ENCODE measurements around the gene ALOX5.
"Not testable (repeated sequence)": the region's sequence is repeated elsewhere in the genome, so short reads cannot be mapped to it uniquely, and the experiment has no call there.

Gene ALOX5

DNA sequence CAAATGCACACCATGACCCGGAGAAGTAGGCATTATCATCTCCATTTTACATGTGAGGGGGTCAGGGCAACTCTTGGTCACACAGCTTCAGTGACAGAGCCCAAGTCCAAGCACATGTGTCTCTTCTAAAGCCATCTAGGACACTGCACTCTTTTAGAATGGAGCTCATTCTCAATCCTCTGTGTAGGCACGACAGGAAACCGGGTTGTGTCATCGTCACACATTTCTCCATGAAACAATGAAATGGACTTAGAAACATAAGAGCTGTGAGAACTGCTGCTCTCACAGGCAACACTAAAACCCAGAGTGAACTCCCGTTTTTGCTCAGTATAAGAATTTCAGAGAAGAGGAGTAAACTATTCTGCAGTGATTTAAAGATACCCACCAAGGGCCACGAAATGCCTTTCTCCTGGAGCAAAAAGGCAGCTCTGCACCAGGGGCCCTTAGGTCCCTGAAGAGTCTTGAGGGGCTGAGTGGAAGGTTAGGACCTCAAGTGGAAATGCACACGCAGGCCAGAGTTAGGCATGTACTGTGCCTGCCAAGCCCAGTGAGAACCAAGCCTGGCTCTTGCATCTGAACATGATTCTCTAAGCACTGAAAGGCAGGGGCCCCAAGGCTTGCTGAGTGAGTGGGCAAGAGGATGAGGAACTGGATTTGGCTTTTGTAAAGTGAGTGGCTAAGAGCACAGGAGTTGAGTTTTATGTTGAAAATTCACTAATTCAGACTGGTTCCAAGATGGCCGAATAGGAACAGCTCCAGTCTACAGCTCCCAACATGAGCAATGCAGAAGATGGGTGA lies 13.3 kb downstream of the ALOX5 start:
- Histone ChIP-seq H3K9ac (ENCODE audit: low read length) (no peak overlapping the region), H3K27me3 (ENCODE audit: control insufficient read depth in 1 of 2, insufficient read depth in 2 of 2, low read length in 2 of 2) (no peaks in the 10 kb centered on the region), H3K36me3 (ENCODE audit: insufficient read depth, low read length) (no peaks in the 10 kb centered on the region)

DNA sequence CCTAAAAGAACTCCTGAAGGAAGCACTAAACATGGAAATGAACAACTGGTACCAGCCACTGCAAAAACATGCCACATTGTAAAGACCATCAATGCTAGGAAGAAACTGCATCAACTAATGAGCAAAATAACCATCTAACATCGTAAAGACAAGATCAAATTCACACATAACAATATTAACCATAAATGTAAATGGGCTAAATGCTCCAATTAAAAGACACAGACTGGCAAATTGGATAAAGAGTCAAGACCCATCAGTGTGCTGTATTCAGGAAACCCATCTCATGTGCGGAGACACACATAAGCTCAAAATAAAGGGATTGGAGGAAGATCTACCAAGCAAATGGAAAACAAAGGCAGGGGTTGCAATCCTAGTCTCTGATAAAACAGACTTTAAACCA lies 15.7 kb downstream of the ALOX5 start:
- not testable (repeated sequence) for H3K4me1 ChIP-seq (ENCODE audit: insufficient read depth, low read length); H3K27ac ChIP-seq (ENCODE audit: low read depth, low read length); H3K36me3 ChIP-seq (ENCODE audit: insufficient read depth, low read length); H3K27me3 ChIP-seq (ENCODE audit: control insufficient read depth in 1 of 2, insufficient read depth in 2 of 2, low read length in 2 of 2); H3K9me3 ChIP-seq (ENCODE audit: low read length); H3K4me3 ChIP-seq (ENCODE audit: low read depth in 1 of 2, low read length in 2 of 2); H3K9ac ChIP-seq (ENCODE audit: low read length)

More for the DNA sequence above, 13.3 kb downstream of the ALOX5 start:
- H3K27ac ChIP-seq (ENCODE audit: low read depth, low read length): no peak overlapping the region
- H3K9me3 ChIP-seq (ENCODE audit: low read length): no peaks in the 10 kb centered on the region
- no peaks in the 10 kb centered on the region for H3K4me1 ChIP-seq (ENCODE audit: insufficient read depth, low read length)
- no peak overlapping the region for H3K4me3 ChIP-seq (ENCODE audit: low read depth in 1 of 2, low read length in 2 of 2)

DNA sequence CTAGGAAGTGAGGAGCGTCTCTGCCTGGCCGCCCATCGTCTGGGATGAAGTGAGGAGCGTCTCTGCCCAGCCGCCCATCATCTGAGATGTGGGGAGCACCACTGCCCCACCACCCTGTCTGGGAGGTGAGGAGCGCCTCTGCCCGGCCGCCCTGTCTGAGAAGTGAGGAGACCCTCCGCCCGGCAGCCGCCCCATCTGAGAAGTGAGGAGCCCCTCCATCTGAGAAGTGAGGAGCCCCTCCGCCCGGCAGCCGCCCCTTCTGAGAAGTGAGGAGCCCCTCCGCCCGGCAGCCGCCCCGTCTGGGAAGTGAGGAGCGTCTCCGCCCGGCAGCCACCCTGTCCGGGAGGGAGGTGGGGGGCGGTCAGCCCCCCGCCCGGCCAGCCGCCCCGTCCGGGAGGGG lies 17.6 kb downstream of the ALOX5 start:
- H3K27me3 ChIP-seq (ENCODE audit: control insufficient read depth in 1 of 2, insufficient read depth in 2 of 2, low read length in 2 of 2); H3K36me3 ChIP-seq (ENCODE audit: insufficient read depth, low read length); H3K9ac ChIP-seq (ENCODE audit: low read length); H3K9me3 ChIP-seq (ENCODE audit: low read length); H3K27ac ChIP-seq (ENCODE audit: low read depth, low read length); H3K4me1 ChIP-seq (ENCODE audit: insufficient read depth, low read length); H3K4me3 ChIP-seq (ENCODE audit: low read depth in 1 of 2, low read length in 2 of 2): not testable (repeated sequence)

DNA sequence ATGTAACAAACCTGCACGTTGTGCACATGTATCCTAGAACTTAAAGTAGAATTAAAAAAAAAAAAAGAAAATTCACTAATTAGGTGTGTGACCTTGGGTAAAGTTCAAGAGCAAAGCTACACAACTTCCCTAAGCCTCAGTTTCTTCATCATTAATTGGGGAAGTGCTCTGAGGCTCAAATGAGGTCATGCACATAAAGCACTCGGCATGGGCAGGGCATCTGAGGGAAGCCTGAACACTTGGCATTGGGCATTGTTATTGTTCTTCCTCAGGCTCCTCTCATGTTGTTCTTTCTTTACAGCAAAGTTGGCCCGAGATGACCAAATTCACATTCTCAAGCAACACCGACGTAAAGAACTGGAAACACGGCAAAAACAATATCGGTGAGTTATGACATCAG lies 21.5 kb downstream of the ALOX5 start:
- no peak overlapping the region for H3K4me3 ChIP-seq (ENCODE audit: low read depth in 1 of 2, low read length in 2 of 2)
- no peaks in the 10 kb centered on the region for H3K9me3 ChIP-seq (ENCODE audit: low read length)
- H3K36me3 ChIP-seq (ENCODE audit: insufficient read depth, low read length): no peaks in the 10 kb centered on the region
- H3K9ac ChIP-seq (ENCODE audit: low read length): no peak overlapping the region
- H3K4me1 ChIP-seq (ENCODE audit: insufficient read depth, low read length): no peaks in the 10 kb centered on the region
- no peak overlapping the region for H3K27ac ChIP-seq (ENCODE audit: low read depth, low read length)
- H3K27me3 ChIP-seq (ENCODE audit: control insufficient read depth in 1 of 2, insufficient read depth in 2 of 2, low read length in 2 of 2): no peaks in the 10 kb centered on the region

DNA sequence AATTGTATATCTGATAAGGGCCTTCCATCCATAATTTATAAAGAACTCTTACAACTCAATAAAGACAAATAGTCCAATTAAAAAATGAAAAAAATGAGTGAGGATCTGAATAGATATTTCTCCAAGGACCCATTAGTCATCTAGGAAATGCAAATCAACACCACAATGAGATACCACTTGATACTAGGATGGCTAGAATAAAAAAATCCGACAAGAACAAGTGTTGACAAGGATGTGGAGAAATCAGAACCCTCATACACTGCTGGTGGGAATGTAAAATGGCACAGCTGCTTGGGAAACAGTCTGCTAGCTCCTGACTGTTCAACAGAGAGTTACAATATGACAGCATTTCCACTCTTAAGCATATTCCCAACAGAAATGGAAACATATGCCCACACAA lies 24.6 kb downstream of the ALOX5 start:
- no peaks in the 10 kb centered on the region for H3K27me3 ChIP-seq (ENCODE audit: control insufficient read depth in 1 of 2, insufficient read depth in 2 of 2, low read length in 2 of 2)
- no peak overlapping the region for H3K9ac ChIP-seq (ENCODE audit: low read length)
- H3K36me3 ChIP-seq (ENCODE audit: insufficient read depth, low read length): no peaks in the 10 kb centered on the region
- H3K27ac ChIP-seq (ENCODE audit: low read depth, low read length): no peak overlapping the region
- no peak overlapping the region for H3K4me3 ChIP-seq (ENCODE audit: low read depth in 1 of 2, low read length in 2 of 2)
- H3K4me1 ChIP-seq (ENCODE audit: insufficient read depth, low read length): no peaks in the 10 kb centered on the region
- no peaks in the 10 kb centered on the region for H3K9me3 ChIP-seq (ENCODE audit: low read length)

DNA sequence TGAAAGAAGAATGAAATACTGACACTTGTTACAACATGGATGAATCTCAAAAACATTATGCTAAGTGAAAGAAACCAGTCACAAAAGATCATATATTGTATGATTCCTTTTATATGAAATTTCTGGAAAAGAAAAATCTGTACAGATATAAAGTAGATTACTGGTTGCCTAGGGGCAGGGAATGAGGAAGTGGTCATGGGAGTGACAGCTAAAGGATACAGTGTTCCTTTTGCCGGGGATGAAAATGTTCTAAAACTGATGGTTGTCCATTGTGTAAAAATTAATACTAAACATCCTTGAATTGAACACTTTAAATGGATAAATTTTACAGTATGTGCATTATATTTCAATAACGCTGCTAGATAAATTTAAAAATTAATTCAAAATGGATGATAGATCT lies 25.1 kb downstream of the ALOX5 start:
- no peaks in the 10 kb centered on the region for H3K4me1 ChIP-seq (ENCODE audit: insufficient read depth, low read length)
- no peak overlapping the region for H3K27ac ChIP-seq (ENCODE audit: low read depth, low read length)
- no peaks in the 10 kb centered on the region for H3K9me3 ChIP-seq (ENCODE audit: low read length)
- no peak overlapping the region for H3K4me3 ChIP-seq (ENCODE audit: low read depth in 1 of 2, low read length in 2 of 2)
- no peaks in the 10 kb centered on the region for H3K27me3 ChIP-seq (ENCODE audit: control insufficient read depth in 1 of 2, insufficient read depth in 2 of 2, low read length in 2 of 2)
- no peak overlapping the region for H3K9ac ChIP-seq (ENCODE audit: low read length)
- H3K36me3 ChIP-seq (ENCODE audit: insufficient read depth, low read length): no peaks in the 10 kb centered on the region

DNA sequence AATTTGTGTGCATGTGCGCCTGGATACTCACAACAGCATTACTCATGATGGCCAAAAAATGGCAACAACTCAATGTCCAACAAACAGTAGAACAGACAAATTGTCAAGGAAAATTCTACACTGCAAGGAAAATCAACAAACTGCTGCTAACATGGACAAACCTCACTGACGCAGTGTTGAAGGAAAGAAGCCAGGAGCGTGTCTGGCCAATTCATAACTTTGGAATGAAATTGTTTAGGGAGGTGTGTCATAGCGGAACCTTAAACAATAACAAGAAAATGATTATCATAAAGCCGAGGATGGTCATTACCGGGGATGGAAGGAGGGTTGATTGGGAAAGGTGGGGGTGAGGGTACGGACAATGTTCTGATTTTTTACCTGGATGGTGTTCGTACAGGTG lies 29.1 kb downstream of the ALOX5 start:
- Histone ChIP-seq H3K4me3 (ENCODE audit: low read depth in 1 of 2, low read length in 2 of 2) (no peak overlapping the region), H3K27ac (ENCODE audit: low read depth, low read length) (no peak overlapping the region), H3K36me3 (ENCODE audit: insufficient read depth, low read length) (no peaks in the 10 kb centered on the region), H3K27me3 (ENCODE audit: control insufficient read depth in 1 of 2, insufficient read depth in 2 of 2, low read length in 2 of 2) (no peaks in the 10 kb centered on the region), H3K4me1 (ENCODE audit: insufficient read depth, low read length) (no peaks in the 10 kb centered on the region), H3K9ac (ENCODE audit: low read length) (no peak overlapping the region), H3K9me3 (ENCODE audit: low read length) (no peaks in the 10 kb centered on the region)

DNA sequence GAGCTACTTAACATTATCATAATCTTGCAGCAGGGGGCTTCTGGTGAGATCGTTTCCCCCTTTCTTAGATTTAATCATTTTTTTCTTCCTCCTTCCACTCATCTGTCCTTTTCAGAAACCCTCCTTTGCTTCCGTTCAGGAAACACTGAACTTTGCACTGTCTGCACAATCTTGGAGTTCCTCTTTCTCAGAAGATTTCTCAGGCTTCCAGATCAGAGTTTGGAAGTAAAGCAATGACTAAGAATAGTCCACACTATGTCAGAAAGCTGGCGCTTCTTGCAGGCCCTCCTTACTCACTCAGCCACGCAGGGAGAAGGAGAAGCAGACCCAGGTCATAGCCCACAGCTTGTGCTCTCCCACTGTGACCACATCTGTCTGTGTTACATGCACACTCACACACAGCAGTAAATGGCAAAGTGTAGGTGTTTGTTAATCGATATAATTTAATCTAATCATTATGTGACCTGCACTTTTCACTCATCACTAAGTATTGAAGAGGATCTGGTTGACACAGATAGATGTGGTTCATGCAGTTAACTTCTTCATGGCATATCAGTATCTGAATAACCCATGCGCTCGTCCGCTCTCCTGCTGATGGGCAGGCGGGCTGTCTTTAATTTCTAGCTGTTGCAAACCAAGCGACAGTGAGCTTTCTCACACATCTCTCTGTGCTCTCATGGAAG lies 30.2 kb downstream of the ALOX5 start:
- Histone ChIP-seq H3K27ac (ENCODE audit: low read depth, low read length) (no peak overlapping the region), H3K4me1 (ENCODE audit: insufficient read depth, low read length) (no peaks in the 10 kb centered on the region), H3K27me3 (ENCODE audit: control insufficient read depth in 1 of 2, insufficient read depth in 2 of 2, low read length in 2 of 2) (no peaks in the 10 kb centered on the region), H3K9ac (ENCODE audit: low read length) (no peak overlapping the region), H3K9me3 (ENCODE audit: low read length) (no peaks in the 10 kb centered on the region), H3K36me3 (ENCODE audit: insufficient read depth, low read length) (no peaks in the 10 kb centered on the region), H3K4me3 (ENCODE audit: low read depth in 1 of 2, low read length in 2 of 2) (no peak overlapping the region)

DNA sequence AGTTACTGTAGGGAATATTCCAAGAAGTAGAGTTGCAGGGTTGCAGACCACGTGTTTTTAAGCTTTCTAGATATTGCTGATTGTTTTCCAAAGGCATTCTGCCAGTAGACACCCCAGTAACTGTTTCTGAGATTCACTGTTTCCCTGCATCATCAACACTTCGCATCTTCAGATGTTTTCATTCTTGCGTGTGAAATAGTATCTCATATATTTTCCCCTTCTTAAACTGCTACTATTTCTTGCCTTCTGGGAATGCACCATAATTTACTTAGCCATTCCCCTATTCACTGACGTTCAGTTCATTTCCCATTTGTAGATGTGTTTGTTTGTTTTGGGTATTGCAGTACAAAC lies 30.7 kb downstream of the ALOX5 start:
- H3K4me3 ChIP-seq (ENCODE audit: low read depth in 1 of 2, low read length in 2 of 2): no peak overlapping the region
- H3K27ac ChIP-seq (ENCODE audit: low read depth, low read length): no peak overlapping the region
- H3K9ac ChIP-seq (ENCODE audit: low read length): no peak overlapping the region
- no peaks in the 10 kb centered on the region for H3K9me3 ChIP-seq (ENCODE audit: low read length)
- H3K36me3 ChIP-seq (ENCODE audit: insufficient read depth, low read length): no peaks in the 10 kb centered on the region
- no peaks in the 10 kb centered on the region for H3K27me3 ChIP-seq (ENCODE audit: control insufficient read depth in 1 of 2, insufficient read depth in 2 of 2, low read length in 2 of 2)
- no peaks in the 10 kb centered on the region for H3K4me1 ChIP-seq (ENCODE audit: insufficient read depth, low read length)

DNA sequence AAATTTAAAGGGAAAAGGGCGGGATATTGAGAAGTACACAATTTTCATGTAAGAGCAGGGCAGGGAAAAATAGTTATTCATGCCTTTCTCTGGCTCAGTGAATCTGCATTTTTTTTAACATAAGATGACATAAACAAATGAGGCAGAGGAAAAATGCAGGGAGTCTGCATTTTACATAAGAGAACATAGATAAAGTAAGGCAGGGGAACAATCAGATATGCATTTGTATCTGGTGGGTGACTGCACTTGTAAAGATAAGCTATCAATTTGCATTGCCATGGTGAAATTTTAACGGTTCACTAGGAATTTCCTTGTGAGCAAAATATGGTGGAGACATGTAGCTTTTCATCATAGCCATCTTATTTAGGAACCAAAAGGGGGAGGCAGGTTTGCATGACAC lies 33.5 kb downstream of the ALOX5 start:
- Histone ChIP-seq H3K4me1 (ENCODE audit: insufficient read depth, low read length) (no peaks in the 10 kb centered on the region), H3K9me3 (ENCODE audit: low read length) (no peaks in the 10 kb centered on the region), H3K36me3 (ENCODE audit: insufficient read depth, low read length) (no peaks in the 10 kb centered on the region), H3K27ac (ENCODE audit: low read depth, low read length) (no peak overlapping the region), H3K4me3 (ENCODE audit: low read depth in 1 of 2, low read length in 2 of 2) (no peak overlapping the region), H3K9ac (ENCODE audit: low read length) (no peak overlapping the region), H3K27me3 (ENCODE audit: control insufficient read depth in 1 of 2, insufficient read depth in 2 of 2, low read length in 2 of 2) (no peaks in the 10 kb centered on the region)

DNA sequence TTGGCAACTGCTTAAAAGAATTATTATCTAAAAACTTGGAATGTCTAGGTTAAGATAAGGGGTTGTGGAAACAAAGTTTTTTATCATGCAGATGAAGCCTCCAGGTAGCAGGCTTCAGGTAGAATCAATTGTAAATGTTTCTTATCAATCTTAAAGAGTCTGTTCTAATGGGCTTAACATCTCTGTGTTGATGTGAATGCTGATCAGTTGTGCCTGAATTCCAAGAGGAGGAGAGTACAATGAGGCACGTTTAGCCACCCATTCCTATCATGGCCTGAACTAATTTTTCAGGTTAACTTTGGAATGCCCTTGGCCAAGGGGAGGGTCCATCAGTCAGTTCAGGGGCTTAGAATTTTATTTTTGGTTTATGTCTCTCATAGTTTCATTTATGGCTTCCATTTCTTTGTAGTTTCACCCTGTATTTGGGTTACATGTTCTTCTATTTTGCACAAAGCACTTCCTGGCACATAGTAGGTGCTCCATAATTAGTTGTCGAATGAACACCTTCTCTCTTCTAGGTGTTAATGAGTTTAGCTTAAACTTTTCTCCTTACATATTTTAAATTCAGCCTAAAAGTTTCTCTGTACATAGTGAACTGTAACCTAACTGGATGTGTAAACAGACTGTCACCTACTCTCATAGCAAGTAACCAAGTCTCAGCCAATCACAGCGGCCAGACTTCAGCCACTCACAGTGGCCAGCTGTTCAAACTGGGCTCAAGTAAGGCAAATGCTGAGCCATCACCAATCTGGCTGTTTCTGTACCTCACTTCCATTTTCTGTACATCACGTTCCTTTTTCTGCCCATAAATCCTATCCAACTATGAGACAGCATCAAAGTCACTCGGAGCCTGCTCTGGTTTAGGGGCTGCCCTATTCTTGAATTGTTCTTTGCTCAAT lies 34.7 kb downstream of the ALOX5 start:
- Histone ChIP-seq H3K9ac (ENCODE audit: low read length) (no peak overlapping the region), H3K4me3 (ENCODE audit: low read depth in 1 of 2, low read length in 2 of 2) (no peak overlapping the region), H3K9me3 (ENCODE audit: low read length) (no peaks in the 10 kb centered on the region), H3K4me1 (ENCODE audit: insufficient read depth, low read length) (no peaks in the 10 kb centered on the region), H3K27me3 (ENCODE audit: control insufficient read depth in 1 of 2, insufficient read depth in 2 of 2, low read length in 2 of 2) (no peaks in the 10 kb centered on the region), H3K36me3 (ENCODE audit: insufficient read depth, low read length) (no peaks in the 10 kb centered on the region), H3K27ac (ENCODE audit: low read depth, low read length) (no peak overlapping the region)
